Activated T-cell treated with anti-CD3 and anti-CD28 coated beads for 48 hours (primary cell): ENCODE results near the gene DDX27.
"Not testable (repeated sequence)": the region's sequence is repeated elsewhere in the genome, so short reads cannot be mapped to it uniquely, and the experiment has no call there.

ENCODE experiments used
- DNase-seq: peaks from one replicate; pipeline ENCODE4 v3.0.0-alpha.2; 2020; ENCODE audit warnings: low read depth

The DDX27 gene

GRCh38 chr20:49203011-49203410 is 16.2 kb upstream of the DDX27 start:
- no peak for DNase-seq

GRCh38 chr20:49203746-49204145 is 15.5 kb upstream of the DDX27 start:
- DNase-seq: no peak

GRCh38 chr20:49207076-49207475 is 12.1 kb upstream of the DDX27 start:
- DNase-seq: no peak

GRCh38 chr20:49210101-49210756 is 9.0 kb upstream of the DDX27 start:
- DNase-seq: no peak

- no peak for DNase-seq
Observed at GRCh38 chr20:49210757-49211110, 8.5 kb upstream of the DDX27 start.

GRCh38 chr20:49214571-49214970 is 4.6 kb upstream of the DDX27 start:
- DNase-seq: no peak

GRCh38 chr20:49215232-49215631 is 4.0 kb upstream of the DDX27 start:
- DNase-seq: no peak

GRCh38 chr20:49216991-49217578 is 2.1 kb upstream of the DDX27 start:
- peak; percentile 89 for DNase-seq

- not testable (repeated sequence) for DNase-seq
Observed at GRCh38 chr20:49218739-49219090, 501 bp upstream of the DDX27 start.

GRCh38 chr20:49219924-49220831 is 962 bp downstream of the DDX27 start:
- DNase-seq: no peak

- no peak for DNase-seq
Observed at GRCh38 chr20:49225896-49226295, 6.7 kb downstream of the DDX27 start.

- DNase-seq: no peak
Observed at GRCh38 chr20:49228676-49229075, 9.5 kb downstream of the DDX27 start.

GRCh38 chr20:49229381-49229780 is 10.2 kb downstream of the DDX27 start:
- DNase-seq: no peak

- DNase-seq: no peak
Observed at GRCh38 chr20:49230021-49230420, 10.8 kb downstream of the DDX27 start.

- no peak for DNase-seq
Observed at GRCh38 chr20:49230561-49231133, 11.4 kb downstream of the DDX27 start.

GRCh38 chr20:49231471-49231870 is 12.3 kb downstream of the DDX27 start:
- DNase-seq: no peak

GRCh38 chr20:49233226-49233625 is 14.0 kb downstream of the DDX27 start:
- no peak for DNase-seq

GRCh38 chr20:49234831-49235230 is 15.6 kb downstream of the DDX27 start:
- DNase-seq: no peak

GRCh38 chr20:49236301-49236700 is 17.1 kb downstream of the DDX27 start:
- no peak for DNase-seq

- DNase-seq: no peak
Observed at GRCh38 chr20:49237531-49237930, 18.3 kb downstream of the DDX27 start.

- no peak for DNase-seq
Observed at GRCh38 chr20:49245921-49246740, 26.9 kb downstream of the DDX27 start.

- DNase-seq: no peak
Observed at GRCh38 chr20:49247169-49247723, 28.0 kb downstream of the DDX27 start.
